WTC11 (cell line): Measurements from ENCODE around the gene GCA.

Experiments
- ATF3 ChIP-seq: sonication (generic); formaldehyde crosslinking; conservative IDR thresholded peaks from 2 replicates; pipeline ENCODE4 v1.8.1; 2022; ENCODE audit warnings: mild to moderate bottlenecking, missing genetic modification reagents
- CTCF ChIP-seq: fragments of 200-600 bp; IDR thresholded peaks from 2 replicates; pipeline ENCODE4 v1.8.0; 2022; ENCODE audit warnings: antibody characterized with exemption

- TF ChIP-seq ATF3: no peak
- TF ChIP-seq CTCF: no peak
Measured at GRCh38 chr2:162400336-162400735, 56.4 kb downstream of the GCA start.
